K562 (cell line): Measurements from ENCODE around the gene TMEM203. TPM values are rescaled to one million over a fixed set of nuclear protein-coding genes. Genes with fewer than 3 reads are reported as not detected.
A peak's percentile ranks its signal among the peaks of the same experiment; 100 is the strongest.

Experiments used
- HMGN3 ChIP-seq: IDR thresholded peaks from 2 replicates; pipeline ENCODE4 v1.6.1; 2011; ENCODE audit warnings: borderline replicate concordance, low read depth, mild to moderate bottlenecking, mixed read lengths, low read length; ENCODE audit not compliant: insufficient read length; ENCODE audit errors: extremely low read depth
- NFE2 ChIP-seq: IDR thresholded peaks from 2 replicates; pipeline ENCODE4 v1.6.1; 2014; ENCODE audit warnings: antibody characterized with exemption, low read depth
- RBM34 ChIP-seq: fragments of 200-400 bp; formaldehyde crosslinking; IDR thresholded peaks from 2 replicates; pipeline ENCODE4 v1.6.1; 2018; ENCODE audit warnings: low read length, borderline replicate concordance; ENCODE audit not compliant: insufficient read depth
- RBM39 ChIP-seq: fragments of 200-400 bp; formaldehyde crosslinking; optimal IDR thresholded peaks from 2 replicates; pipeline ENCODE3; 2018; ENCODE audit warnings: low read depth, low read length
- RCOR1 ChIP-seq, 2 experiments: IDR thresholded peaks; 2 replicates each; pipeline ENCODE4 v1.6.1; 2012; ENCODE audit warnings: low read depth in 2 of 2, low read length in 2 of 2, borderline replicate concordance in 1 of 2, improper control_type of control experiment in 1 of 2
- SAP30 ChIP-seq: fragments of 200-600 bp; sonication (generic); IDR thresholded peaks from 2 replicates; pipeline ENCODE4 v1.6.1; 2012; ENCODE audit warnings: borderline replicate concordance, low read depth, mild to moderate bottlenecking, moderate library complexity, low read length, control low read depth, inconsistent platforms; ENCODE audit not compliant: insufficient read depth, poor library complexity, severe bottlenecking
- SMARCA4 ChIP-seq: fragments of 450-650 bp; IDR thresholded peaks from 2 replicates; pipeline ENCODE4 v1.6.1; 2016
- SOX6 ChIP-seq: fragments of 450-650 bp; IDR thresholded peaks from 2 replicates; pipeline ENCODE4 v1.6.1; 2014; ENCODE audit warnings: mild to moderate bottlenecking
- SRSF9 ChIP-seq: fragments of 200-400 bp; formaldehyde crosslinking; IDR thresholded peaks from 2 replicates; pipeline ENCODE4 v1.6.1; 2017; ENCODE audit warnings: low read depth, low read length, borderline replicate concordance
- polyA plus RNA-seq, 8 experiments: library from polyadenylated mRNA; depleted of rRNA in 4 of 8; stranded (reverse) in 5 of 8; unstranded in 3 of 8; fragments of >200 nt; fragmentation: Nextera tagmentation in 2 of 8; fragmentation: Illumina TruSeq in 1 of 8; extraction: Ambion mirVana in 2 of 8; extraction: Trizol in 1 of 8; gene quantifications; 2 replicates each; pipeline versions ENCODE4 v1.2.1 to v1.2.3, GENCODE V29; 2011 to 2014; ENCODE audit warnings: inconsistent platforms in 1 of 8, missing spikeins in 1 of 8
- total RNA-seq, 7 experiments: library from RNA; depleted of rRNA in 6 of 7; stranded (reverse); fragments of >200 nt in 6 of 7; fragmentation: Illumina TruSeq in 2 of 7; extraction: Trizol in 2 of 7; gene quantifications; 2 replicates each; pipeline versions ENCODE4 v1.2.1 to v1.2.3, GENCODE V29; 2011 to 2021; ENCODE audit warnings: low replicate concordance in 1 of 7
- TF ChIP-seq, protein P1 (sequence below): fragments of 250-450 bp; sonication (Bioruptor Pico); IDR thresholded peaks from 2 replicates; pipeline ENCODE4 v1.4.0; 2020
- TF ChIP-seq, protein P2 (sequence below): sonication (generic); formaldehyde crosslinking; IDR thresholded peaks from 2 replicates; pipeline ENCODE4 v1.8.1; 2023; ENCODE audit warnings: mild to moderate bottlenecking, missing genetic modification reagents
- TF ChIP-seq, protein P3 (sequence below): fragments of 450-650 bp; IDR thresholded peaks from 2 replicates; pipeline ENCODE4 v1.6.1; 2018; ENCODE audit not compliant: partially characterized antibody

Gene TMEM203
- total and polyA plus RNA-seq, 9 of the 15 experiments (the other 6 are each of a cell fraction or from before 2014, with no cell fraction given): 8.8 to 59.5 (median 37.6) TPM

DNA sequence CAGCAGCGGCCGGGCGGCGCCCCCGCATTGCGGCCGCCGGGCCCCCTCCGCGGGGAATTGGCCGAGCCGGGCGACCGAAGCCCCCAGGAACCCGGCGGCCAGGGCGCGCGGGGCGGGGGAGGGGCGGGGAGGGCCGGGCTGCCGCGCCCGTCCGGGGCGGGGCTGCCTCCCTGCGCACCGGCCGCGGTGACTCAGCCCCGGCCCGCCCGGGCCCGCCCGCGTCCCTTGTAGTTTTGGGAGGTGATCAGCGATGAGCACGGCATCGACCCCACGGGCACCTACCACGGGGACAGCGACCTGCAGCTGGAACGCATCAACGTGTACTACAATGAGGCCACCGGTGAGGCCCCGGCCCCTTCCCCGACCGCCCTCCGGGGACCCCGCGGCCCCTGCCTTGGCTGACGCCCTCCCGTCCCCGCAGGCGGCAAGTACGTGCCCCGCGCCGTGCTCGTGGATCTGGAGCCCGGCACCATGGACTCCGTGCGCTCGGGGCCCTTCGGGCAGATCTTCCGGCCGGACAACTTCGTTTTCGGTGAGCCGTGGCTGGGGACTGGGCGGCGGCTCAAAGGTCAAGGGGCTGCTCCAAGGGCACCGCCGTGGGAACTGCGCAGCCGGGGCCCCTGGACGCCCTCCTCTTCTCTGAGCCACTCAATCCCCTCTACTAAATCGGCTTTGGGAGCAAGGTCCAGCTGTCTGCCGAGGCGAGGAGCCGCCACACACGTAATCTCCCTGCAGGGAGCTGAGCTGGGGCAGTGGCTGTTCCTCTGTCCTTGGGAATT is 36.2 kb upstream of the TMEM203 start (continued):
- TF ChIP-seq, protein P1, sequence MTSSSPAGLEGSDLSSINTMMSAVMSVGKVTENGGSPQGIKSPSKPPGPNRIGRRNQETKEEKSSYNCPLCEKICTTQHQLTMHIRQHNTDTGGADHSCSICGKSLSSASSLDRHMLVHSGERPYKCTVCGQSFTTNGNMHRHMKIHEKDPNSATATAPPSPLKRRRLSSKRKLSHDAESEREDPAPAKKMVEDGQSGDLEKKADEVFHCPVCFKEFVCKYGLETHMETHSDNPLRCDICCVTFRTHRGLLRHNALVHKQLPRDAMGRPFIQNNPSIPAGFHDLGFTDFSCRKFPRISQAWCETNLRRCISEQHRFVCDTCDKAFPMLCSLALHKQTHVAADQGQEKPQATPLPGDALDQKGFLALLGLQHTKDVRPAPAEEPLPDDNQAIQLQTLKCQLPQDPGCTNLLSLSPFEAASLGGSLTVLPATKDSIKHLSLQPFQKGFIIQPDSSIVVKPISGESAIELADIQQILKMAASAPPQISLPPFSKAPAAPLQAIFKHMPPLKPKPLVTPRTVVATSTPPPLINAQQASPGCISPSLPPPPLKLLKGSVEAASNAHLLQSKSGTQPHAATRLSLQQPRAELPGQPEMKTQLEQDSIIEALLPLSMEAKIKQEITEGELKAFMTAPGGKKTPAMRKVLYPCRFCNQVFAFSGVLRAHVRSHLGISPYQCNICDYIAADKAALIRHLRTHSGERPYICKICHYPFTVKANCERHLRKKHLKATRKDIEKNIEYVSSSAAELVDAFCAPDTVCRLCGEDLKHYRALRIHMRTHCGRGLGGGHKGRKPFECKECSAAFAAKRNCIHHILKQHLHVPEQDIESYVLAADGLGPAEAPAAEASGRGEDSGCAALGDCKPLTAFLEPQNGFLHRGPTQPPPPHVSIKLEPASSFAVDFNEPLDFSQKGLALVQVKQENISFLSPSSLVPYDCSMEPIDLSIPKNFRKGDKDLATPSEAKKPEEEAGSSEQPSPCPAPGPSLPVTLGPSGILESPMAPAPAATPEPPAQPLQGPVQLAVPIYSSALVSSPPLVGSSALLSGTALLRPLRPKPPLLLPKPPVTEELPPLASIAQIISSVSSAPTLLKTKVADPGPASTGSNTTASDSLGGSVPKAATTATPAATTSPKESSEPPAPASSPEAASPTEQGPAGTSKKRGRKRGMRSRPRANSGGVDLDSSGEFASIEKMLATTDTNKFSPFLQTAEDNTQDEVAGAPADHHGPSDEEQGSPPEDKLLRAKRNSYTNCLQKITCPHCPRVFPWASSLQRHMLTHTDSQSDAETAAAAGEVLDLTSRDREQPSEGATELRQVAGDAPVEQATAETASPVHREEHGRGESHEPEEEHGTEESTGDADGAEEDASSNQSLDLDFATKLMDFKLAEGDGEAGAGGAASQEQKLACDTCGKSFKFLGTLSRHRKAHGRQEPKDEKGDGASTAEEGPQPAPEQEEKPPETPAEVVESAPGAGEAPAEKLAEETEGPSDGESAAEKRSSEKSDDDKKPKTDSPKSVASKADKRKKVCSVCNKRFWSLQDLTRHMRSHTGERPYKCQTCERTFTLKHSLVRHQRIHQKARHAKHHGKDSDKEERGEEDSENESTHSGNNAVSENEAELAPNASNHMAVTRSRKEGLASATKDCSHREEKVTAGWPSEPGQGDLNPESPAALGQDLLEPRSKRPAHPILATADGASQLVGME (CRISPR knock-in tag): no peak
- no peak for TF ChIP-seq SOX6
- TF ChIP-seq NFE2: peak; percentile 20; the same call in 1 of the 2 replicates
- TF ChIP-seq HMGN3: peak; percentile 85
- TF ChIP-seq, protein P2, sequence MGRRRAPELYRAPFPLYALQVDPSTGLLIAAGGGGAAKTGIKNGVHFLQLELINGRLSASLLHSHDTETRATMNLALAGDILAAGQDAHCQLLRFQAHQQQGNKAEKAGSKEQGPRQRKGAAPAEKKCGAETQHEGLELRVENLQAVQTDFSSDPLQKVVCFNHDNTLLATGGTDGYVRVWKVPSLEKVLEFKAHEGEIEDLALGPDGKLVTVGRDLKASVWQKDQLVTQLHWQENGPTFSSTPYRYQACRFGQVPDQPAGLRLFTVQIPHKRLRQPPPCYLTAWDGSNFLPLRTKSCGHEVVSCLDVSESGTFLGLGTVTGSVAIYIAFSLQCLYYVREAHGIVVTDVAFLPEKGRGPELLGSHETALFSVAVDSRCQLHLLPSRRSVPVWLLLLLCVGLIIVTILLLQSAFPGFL (CRISPR knock-in tag): no peak
- TF ChIP-seq SAP30: peak; percentile 21
- peak; percentile 11 for TF ChIP-seq RBM39
- no peak for TF ChIP-seq RBM34
- TF ChIP-seq, protein P3, sequence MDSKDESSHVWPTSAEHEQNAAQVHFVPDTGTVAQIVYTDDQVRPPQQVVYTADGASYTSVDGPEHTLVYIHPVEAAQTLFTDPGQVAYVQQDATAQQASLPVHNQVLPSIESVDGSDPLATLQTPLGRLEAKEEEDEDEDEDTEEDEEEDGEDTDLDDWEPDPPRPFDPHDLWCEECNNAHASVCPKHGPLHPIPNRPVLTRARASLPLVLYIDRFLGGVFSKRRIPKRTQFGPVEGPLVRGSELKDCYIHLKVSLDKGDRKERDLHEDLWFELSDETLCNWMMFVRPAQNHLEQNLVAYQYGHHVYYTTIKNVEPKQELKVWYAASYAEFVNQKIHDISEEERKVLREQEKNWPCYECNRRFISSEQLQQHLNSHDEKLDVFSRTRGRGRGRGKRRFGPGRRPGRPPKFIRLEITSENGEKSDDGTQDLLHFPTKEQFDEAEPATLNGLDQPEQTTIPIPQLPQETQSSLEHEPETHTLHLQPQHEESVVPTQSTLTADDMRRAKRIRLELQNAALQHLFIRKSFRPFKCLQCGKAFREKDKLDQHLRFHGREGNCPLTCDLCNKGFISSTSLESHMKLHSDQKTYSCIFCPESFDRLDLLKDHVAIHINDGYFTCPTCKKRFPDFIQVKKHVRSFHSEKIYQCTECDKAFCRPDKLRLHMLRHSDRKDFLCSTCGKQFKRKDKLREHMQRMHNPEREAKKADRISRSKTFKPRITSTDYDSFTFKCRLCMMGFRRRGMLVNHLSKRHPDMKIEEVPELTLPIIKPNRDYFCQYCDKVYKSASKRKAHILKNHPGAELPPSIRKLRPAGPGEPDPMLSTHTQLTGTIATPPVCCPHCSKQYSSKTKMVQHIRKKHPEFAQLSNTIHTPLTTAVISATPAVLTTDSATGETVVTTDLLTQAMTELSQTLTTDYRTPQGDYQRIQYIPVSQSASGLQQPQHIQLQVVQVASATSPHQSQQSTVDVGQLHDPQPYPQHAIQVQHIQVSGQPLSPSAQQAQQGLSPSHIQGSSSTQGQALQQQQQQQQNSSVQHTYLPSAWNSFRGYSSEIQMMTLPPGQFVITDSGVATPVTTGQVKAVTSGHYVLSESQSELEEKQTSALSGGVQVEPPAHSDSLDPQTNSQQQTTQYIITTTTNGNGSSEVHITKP: no peak
- no peak for TF ChIP-seq RCOR1 (IDR thresholded peaks at IDR 0.05; ENCODE audit: borderline replicate concordance in 1 of 2, low read depth in 2 of 2, low read length in 2 of 2)
- no peak for TF ChIP-seq SRSF9
- no peak for TF ChIP-seq SMARCA4
